Measurements from ENCODE around the gene DNASE2. TPM values are rescaled to one million over a fixed set of nuclear protein-coding genes. Genes with fewer than 3 reads are reported as not detected.
"Not testable (repeated sequence)": the region's sequence is repeated elsewhere in the genome, so short reads cannot be mapped to it uniquely, and the experiment has no call there.

Gene DNASE2
- total RNA-seq, 1 experiment from 2014 or later = 38.4 TPM

DNA sequence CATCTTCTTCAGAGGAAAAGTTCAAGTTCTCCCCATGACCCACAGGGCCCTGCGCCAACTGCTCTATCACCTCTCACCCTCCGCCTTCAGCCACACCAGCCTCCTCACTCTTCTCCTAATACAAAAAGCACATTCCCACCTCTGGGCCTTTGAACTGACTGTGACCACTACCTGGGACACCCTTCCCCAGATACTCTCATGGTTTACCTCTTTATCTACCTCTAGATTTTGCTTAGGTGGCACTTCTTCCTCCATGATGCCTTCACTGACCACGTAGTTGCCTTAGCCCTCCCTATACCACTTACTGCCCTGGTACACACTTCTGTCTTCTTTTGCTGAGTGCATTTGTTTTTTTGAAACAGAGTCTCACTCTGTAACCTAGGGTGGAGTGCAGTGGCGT, 41.7 kb upstream of the DNASE2 start:
- H3K27ac Mint-ChIP-seq (ENCODE audit: unreplicated experiment) = no peak overlapping the region
- CTCF ChIA-PET = no interaction called here
- no peaks in the 10 kb centered on the region for H3K9me3 Mint-ChIP-seq (ENCODE audit: low read depth, unreplicated experiment)
- peaks cover 76% of the 10 kb centered on the region for H3K36me3 Mint-ChIP-seq (ENCODE audit: insufficient read depth, unreplicated experiment)
- no peaks in the 10 kb centered on the region for H3K4me1 Mint-ChIP-seq (ENCODE audit: low read depth, unreplicated experiment)
- intact Hi-C loops (cut with micrococcal nuclease; ENCODE audit: unreplicated experiment) = no loop called here
- BruUV-seq (replicated peaks) = no TSS peak
- no peak overlapping the region for H3K4me3 Mint-ChIP-seq (ENCODE audit: low read depth, unreplicated experiment)
- TF ChIP-seq, protein P1, sequence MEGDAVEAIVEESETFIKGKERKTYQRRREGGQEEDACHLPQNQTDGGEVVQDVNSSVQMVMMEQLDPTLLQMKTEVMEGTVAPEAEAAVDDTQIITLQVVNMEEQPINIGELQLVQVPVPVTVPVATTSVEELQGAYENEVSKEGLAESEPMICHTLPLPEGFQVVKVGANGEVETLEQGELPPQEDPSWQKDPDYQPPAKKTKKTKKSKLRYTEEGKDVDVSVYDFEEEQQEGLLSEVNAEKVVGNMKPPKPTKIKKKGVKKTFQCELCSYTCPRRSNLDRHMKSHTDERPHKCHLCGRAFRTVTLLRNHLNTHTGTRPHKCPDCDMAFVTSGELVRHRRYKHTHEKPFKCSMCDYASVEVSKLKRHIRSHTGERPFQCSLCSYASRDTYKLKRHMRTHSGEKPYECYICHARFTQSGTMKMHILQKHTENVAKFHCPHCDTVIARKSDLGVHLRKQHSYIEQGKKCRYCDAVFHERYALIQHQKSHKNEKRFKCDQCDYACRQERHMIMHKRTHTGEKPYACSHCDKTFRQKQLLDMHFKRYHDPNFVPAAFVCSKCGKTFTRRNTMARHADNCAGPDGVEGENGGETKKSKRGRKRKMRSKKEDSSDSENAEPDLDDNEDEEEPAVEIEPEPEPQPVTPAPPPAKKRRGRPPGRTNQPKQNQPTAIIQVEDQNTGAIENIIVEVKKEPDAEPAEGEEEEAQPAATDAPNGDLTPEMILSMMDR (IDR thresholded peaks at IDR 0.05; ENCODE audit: unreplicated experiment) = no peak
- no peak for DNase-seq
- H3K27me3 Mint-ChIP-seq (ENCODE audit: unreplicated experiment) = no peaks in the 10 kb centered on the region

DNA sequence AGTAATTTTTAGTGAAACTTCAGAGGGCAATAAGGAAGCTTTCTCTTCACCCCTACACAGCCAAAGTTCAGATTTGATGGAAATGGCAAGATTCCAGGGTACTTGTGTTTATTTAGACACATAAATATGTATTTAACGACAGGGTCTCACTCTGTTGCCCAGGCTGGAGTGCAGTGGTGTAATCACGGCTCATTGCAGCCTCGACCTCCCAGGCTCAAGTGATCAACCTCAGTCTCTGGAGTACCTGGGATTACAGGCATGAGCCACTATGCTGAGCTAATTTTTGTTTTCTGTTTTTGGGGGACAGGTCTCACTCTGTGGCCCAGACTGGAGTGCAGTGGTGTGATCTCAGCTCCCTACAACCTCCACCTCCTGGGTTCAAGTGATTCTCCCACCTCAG, 39.8 kb upstream of the DNASE2 start:
- TF ChIP-seq, protein P1 (IDR thresholded peaks at IDR 0.05; ENCODE audit: unreplicated experiment) = no peak
- Mint-ChIP-seq H3K36me3 (ENCODE audit: insufficient read depth, unreplicated experiment) (peaks cover 69% of the 10 kb centered on the region), H3K4me3 (ENCODE audit: low read depth, unreplicated experiment) (no peak overlapping the region), H3K27me3 (ENCODE audit: unreplicated experiment) (no peaks in the 10 kb centered on the region), H3K4me1 (ENCODE audit: low read depth, unreplicated experiment) (no peaks in the 10 kb centered on the region), H3K9me3 (ENCODE audit: low read depth, unreplicated experiment) (no peaks in the 10 kb centered on the region), H3K27ac (ENCODE audit: unreplicated experiment) (no peak overlapping the region)
- CTCF ChIA-PET = no interaction called here
- no peak for DNase-seq
- BruUV-seq (replicated peaks) = no TSS peak
- intact Hi-C loops (cut with micrococcal nuclease; ENCODE audit: unreplicated experiment) = no loop called here

DNA sequence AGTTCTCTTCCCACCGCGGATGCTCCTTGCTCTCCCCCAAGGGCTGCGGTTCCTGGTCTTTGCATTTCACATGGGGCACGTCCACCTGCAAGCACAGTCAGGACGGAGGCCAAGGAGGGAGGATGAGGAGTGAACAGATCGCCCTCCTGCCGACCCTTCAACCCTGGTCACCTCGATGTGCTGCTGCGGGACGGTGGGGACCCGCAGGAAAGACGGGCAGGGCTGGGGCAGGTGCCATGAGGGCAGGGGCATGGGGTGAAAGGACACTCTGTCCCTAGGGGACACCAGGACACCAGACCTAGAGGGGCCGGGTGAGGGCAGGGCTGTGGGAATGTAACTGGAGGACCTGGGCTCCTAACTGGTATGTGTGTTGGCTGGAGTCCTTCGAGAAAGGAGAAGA, 37.0 kb upstream of the DNASE2 start:
- Mint-ChIP-seq H3K36me3 (ENCODE audit: insufficient read depth, unreplicated experiment) (peaks cover 53% of the 10 kb centered on the region), H3K4me1 (ENCODE audit: low read depth, unreplicated experiment) (no peaks in the 10 kb centered on the region), H3K4me3 (ENCODE audit: low read depth, unreplicated experiment) (peak overlapping the region; percentile 64), H3K27me3 (ENCODE audit: unreplicated experiment) (no peaks in the 10 kb centered on the region), H3K27ac (ENCODE audit: unreplicated experiment) (peak overlapping the region; percentile 91), H3K9me3 (ENCODE audit: low read depth, unreplicated experiment) (no peaks in the 10 kb centered on the region)
- no peak for DNase-seq
- CTCF ChIA-PET = no interaction called here
- intact Hi-C loops (cut with micrococcal nuclease; ENCODE audit: unreplicated experiment) = no loop called here
- TF ChIP-seq, protein P1 (IDR thresholded peaks at IDR 0.05; ENCODE audit: unreplicated experiment) = no peak
- BruUV-seq (replicated peaks) = no TSS peak

DNA sequence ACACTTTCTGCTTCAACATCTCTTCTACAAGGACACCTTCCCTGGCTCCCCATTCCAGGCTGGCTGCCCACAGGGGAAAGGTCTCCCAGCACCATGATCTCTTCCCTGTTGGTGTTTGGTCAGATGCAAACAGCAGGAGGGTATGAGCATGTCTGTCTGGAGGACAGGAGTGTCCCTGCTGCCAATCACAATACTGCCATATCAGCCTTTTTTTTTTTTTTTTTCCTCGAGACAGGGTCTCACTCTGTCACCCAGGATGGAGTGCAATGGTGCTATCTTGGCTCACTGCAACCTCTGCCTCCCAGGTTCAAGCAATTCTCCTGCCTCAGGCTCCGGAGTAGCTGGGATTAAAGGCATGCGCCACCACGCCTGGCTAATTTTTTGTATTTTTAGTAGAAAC, 34.6 kb upstream of the DNASE2 start:
- intact Hi-C loops (cut with micrococcal nuclease; ENCODE audit: unreplicated experiment); H3K9me3 Mint-ChIP-seq (ENCODE audit: low read depth, unreplicated experiment); H3K27me3 Mint-ChIP-seq (ENCODE audit: unreplicated experiment); CTCF ChIA-PET; H3K4me1 Mint-ChIP-seq (ENCODE audit: low read depth, unreplicated experiment); DNase-seq; H3K27ac Mint-ChIP-seq (ENCODE audit: unreplicated experiment); H3K4me3 Mint-ChIP-seq (ENCODE audit: low read depth, unreplicated experiment); BruUV-seq (replicated peaks): not testable (repeated sequence)
- peaks cover 33% of the 10 kb centered on the region for H3K36me3 Mint-ChIP-seq (ENCODE audit: insufficient read depth, unreplicated experiment)

DNA sequence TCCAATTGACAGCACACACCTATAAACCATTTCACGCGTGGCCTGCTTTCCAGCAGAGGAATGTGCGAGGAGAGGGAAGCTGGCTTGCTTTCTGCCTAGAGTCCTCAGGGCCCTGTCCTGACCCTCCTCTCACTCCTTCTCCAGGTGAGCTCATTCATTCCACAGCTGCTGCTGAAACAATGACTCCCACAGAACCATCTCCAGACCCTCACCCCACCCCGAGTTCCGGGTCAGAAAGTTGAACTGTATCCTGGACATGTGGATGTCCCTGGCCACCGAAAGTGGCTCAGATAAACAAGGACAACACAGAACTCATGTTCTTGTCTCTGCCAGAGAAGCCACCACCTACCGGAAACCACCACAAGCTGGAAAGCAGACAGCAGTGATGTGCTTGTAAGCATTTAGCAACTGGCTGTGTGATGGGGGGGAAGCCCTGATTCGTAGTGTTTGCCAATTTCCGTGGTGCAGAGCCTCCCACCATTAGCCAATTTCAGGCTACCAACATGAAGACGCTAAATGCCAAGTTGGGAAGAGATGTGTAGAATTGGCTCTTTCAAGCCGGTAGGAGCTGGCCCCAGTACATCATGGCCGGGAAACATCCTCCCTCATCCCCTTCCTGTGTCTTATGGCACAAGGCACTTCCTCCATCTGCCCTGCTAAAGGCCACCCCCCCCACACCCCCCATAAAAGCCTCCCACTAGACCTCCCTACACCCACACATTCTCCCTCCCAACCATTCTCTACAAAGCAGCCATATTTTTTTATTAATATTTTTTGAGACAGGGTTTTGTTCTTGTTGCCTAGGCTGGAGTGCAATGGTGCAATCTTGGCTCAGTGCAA, 32.8 kb upstream of the DNASE2 start:
- H3K27ac Mint-ChIP-seq (ENCODE audit: unreplicated experiment) = no peak overlapping the region
- DNase-seq = no peak
- intact Hi-C loops (cut with micrococcal nuclease; ENCODE audit: unreplicated experiment) = no loop called here
- no peaks in the 10 kb centered on the region for H3K9me3 Mint-ChIP-seq (ENCODE audit: low read depth, unreplicated experiment)
- CTCF ChIA-PET = no interaction called here
- H3K4me3 Mint-ChIP-seq (ENCODE audit: low read depth, unreplicated experiment) = no peak overlapping the region
- H3K27me3 Mint-ChIP-seq (ENCODE audit: unreplicated experiment) = no peaks in the 10 kb centered on the region
- TF ChIP-seq, protein P1 (IDR thresholded peaks at IDR 0.05; ENCODE audit: unreplicated experiment) = no peak
- no peaks in the 10 kb centered on the region for H3K4me1 Mint-ChIP-seq (ENCODE audit: low read depth, unreplicated experiment)
- peaks cover 17% of the 10 kb centered on the region for H3K36me3 Mint-ChIP-seq (ENCODE audit: insufficient read depth, unreplicated experiment)
- no TSS peak for BruUV-seq (replicated peaks)
